GM21576 (cell line): ENCODE measurements around the gene ZNF628.

Experiments used
- ATAC-seq: cut with Tn5 transposase; IDR thresholded peaks from one replicate; pipeline ENCODE4 v1.9.1; 2021; ENCODE audit warnings: mild to moderate bottlenecking, moderate library complexity; ENCODE audit not compliant: unreplicated experiment

The ZNF628 gene

GRCh38 chr19:55527197-55528029 is 51.0 kb downstream of the ZNF628 start:
- ATAC-seq, result no peak

GRCh38 chr19:55528030-55528803 is 51.8 kb downstream of the ZNF628 start:
- ATAC-seq, result no peak

DNA sequence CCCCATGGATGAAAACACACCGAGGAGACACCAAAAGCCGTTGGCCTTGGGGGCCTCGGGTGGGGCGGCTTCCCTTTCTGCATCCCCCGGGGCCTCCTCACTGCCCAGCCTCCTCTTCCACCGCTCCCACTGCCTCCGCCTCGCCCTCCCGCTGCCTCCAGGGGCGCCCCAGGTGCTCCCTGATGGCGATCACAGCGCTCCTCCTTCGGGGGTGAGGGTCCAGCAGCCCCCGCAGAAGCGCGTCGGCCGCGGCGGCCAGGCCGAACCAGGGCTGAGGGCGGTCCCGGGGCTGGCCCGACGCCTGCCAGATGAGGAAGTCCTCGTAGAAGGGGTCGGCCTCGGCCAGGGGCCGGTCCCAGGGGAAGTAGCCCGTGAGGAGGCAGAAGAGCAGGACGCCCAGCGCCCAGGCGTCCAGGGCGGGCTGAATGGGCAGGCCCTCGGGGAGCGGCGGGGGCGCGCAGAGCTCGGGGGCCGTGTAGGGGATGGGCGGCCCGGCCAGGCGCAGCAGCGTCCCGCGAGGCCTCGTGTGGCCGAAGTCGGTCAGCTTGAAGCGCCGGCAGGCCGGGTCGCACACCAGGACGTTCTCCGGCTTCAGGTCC is 53.3 kb downstream of the ZNF628 start:
- ATAC-seq, result no peak

DNA sequence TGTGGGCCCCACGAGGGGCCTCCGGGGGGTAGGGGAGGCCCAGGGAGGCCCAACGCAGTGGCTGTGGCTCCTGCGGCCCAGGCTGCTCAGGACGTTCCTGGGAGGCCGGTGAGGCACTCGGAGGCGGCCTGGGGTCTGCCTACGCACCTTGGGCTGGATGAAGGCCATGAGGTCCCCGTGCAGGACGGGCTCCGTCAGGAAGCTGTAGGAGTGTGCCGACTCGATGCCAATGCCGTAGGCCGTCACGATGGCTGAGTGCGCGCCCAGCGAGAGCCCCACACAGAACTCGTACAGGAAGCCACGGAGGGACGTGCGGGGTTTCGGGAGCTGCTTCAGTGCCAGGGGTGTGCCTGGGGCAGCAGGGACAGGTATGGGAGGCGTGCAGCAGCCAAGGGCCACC is 54.6 kb downstream of the ZNF628 start:
- ATAC-seq, result no peak
